Stomach (tissue), 4 donors: ENCODE results near the gene FZD8.

Experiments
- CTCF ChIP-seq, 7 experiments: fragments of 450-650 bp in 4 of 7; fragments of 200-600 bp in 3 of 7; sonication (generic) in 3 of 7; IDR thresholded peaks; one replicate each; pipeline ENCODE4 v1.5.1; 2016 to 2019; ENCODE audit warnings: antibody characterized with exemption in 7 of 7, control low read depth in 2 of 7, mild to moderate bottlenecking in 1 of 7
- EP300 ChIP-seq: sonication (generic); formaldehyde crosslinking; IDR thresholded peaks from one replicate; pipeline ENCODE4 v1.6.1; 2017; ENCODE audit warnings: antibody characterized with exemption
- POLR2A ChIP-seq, 4 donors: fragments of 450-650 bp; IDR thresholded peaks; one replicate each; pipeline ENCODE4 v1.6.1; 2016; ENCODE audit warnings: antibody characterized with exemption in 4 of 4, control low read depth in 2 of 4, mild to moderate bottlenecking in 1 of 4, moderate library complexity in 1 of 4
- POLR2AphosphoS5 ChIP-seq, 3 donors: sonication (generic); formaldehyde crosslinking; IDR thresholded peaks; one replicate each; pipeline ENCODE4 v1.6.1; 2016; ENCODE audit warnings: antibody characterized with exemption in 3 of 3

DNA sequence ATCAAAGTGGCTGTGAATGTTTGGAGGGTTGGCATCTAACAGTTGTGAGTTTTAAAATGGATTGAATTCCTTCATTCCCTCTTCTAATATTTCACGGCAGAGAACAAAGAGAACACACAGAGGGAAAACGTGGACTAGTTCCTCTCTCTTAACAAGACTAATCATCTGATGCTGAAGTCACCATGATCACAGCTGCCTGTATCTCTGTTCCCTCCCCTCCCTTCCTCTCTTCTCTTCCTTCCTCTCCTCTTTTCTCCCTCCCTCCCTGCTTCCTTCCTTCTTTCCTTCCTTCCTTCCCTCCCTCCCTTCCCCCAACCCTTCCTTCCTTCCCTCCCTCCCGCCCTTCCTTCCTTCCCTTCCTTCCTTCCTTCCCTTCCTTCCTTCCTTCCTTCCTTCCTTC lies 47.0 kb downstream of the FZD8 start:
- TF ChIP-seq CTCF (IDR thresholded peaks at IDR 0.05) = no peak
- no peak for TF ChIP-seq EP300
- no peak for TF ChIP-seq POLR2A (IDR thresholded peaks at IDR 0.05)
- no peak for TF ChIP-seq POLR2AphosphoS5 (IDR thresholded peaks at IDR 0.05)
